GM06990 (cell line): Measurements from ENCODE around the gene SLC39A3.
"Not testable (repeated sequence)": the region's sequence is repeated elsewhere in the genome, so short reads cannot be mapped to it uniquely, and the experiment has no call there.

Experiments
- DNase-seq: peaks from one replicate; pipeline ENCODE4 v3.0.0-alpha.2; 2011; ENCODE audit not compliant: insufficient read length; ENCODE audit errors: extremely low read depth
- H3K27me3 ChIP-seq: replicated peaks from 2 replicates; pipeline ENCODE4 v1.6.0; 2011; ENCODE audit warnings: low read length; ENCODE audit not compliant: control insufficient read depth, insufficient read depth
- H3K36me3 ChIP-seq: 2 replicates; pipeline ENCODE4 v1.5.1; 2011; ENCODE audit warnings: low read length; ENCODE audit not compliant: control insufficient read depth, insufficient read depth
- H3K4me3 ChIP-seq: replicated peaks from 2 replicates; pipeline ENCODE4 v1.5.1; 2011; ENCODE audit warnings: low read depth, mild to moderate bottlenecking, control low read depth, low read length
- TF ChIP-seq, protein P1 (sequence below): IDR thresholded peaks from 2 replicates; pipeline ENCODE4 v1.5.1; 2011; ENCODE audit warnings: low read length, control low read depth, mild to moderate bottlenecking, inconsistent platforms; ENCODE audit not compliant: insufficient read depth, poor library complexity, severe bottlenecking

SLC39A3 gene

DNA sequence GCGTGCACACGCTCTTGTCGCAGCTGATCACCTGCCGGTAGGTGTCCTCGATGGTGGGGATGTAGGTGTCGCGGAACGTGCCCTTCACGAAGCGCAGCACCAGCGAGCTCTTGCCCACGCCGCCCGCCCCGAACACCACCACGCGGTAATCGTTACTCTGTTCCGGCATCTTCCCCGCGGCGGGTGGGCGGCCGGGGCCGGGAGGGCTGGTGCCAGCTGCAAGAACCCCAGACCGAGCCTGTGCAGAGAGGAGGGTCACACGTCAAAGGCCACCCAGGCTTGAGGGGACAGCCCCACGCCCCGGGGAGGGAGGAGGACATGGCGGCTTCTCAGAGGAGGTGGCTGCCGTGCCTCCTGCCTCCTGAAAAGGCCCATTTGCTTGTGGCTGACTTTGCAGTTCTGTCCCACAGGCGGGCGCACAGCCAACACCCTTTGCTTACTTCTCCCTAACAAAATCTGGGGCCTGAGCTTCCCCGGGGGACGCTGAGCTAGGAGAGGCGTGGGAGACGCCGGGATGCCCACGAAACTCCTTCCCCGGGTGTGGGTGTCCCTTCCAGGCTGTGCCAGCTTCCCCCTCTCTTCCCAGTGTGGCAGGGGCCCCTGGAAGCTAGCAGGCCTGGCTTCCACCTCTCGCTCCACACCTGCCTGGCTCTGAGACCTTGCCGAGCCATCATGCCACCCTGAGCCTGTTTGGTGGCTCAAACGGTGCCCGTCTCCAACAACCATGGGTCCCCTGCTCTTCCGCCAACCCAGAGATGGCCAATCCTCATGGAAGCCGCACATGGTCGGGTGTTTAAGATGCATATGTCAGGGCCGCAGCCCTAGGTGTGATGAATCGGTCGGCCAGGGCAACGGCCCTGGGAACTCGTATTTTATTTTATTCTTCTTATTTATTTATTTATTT is 21.9 kb downstream of the SLC39A3 start:
- Histone ChIP-seq H3K27me3 (no peaks in the 10 kb centered on the region; the same call in 1 of the 2 replicates), H3K4me3 (no peak overlapping the region), H3K36me3 (no peaks in the 10 kb centered on the region)
- TF ChIP-seq, protein P1, sequence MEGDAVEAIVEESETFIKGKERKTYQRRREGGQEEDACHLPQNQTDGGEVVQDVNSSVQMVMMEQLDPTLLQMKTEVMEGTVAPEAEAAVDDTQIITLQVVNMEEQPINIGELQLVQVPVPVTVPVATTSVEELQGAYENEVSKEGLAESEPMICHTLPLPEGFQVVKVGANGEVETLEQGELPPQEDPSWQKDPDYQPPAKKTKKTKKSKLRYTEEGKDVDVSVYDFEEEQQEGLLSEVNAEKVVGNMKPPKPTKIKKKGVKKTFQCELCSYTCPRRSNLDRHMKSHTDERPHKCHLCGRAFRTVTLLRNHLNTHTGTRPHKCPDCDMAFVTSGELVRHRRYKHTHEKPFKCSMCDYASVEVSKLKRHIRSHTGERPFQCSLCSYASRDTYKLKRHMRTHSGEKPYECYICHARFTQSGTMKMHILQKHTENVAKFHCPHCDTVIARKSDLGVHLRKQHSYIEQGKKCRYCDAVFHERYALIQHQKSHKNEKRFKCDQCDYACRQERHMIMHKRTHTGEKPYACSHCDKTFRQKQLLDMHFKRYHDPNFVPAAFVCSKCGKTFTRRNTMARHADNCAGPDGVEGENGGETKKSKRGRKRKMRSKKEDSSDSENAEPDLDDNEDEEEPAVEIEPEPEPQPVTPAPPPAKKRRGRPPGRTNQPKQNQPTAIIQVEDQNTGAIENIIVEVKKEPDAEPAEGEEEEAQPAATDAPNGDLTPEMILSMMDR = no peak
- DNase-seq = no peak

DNA sequence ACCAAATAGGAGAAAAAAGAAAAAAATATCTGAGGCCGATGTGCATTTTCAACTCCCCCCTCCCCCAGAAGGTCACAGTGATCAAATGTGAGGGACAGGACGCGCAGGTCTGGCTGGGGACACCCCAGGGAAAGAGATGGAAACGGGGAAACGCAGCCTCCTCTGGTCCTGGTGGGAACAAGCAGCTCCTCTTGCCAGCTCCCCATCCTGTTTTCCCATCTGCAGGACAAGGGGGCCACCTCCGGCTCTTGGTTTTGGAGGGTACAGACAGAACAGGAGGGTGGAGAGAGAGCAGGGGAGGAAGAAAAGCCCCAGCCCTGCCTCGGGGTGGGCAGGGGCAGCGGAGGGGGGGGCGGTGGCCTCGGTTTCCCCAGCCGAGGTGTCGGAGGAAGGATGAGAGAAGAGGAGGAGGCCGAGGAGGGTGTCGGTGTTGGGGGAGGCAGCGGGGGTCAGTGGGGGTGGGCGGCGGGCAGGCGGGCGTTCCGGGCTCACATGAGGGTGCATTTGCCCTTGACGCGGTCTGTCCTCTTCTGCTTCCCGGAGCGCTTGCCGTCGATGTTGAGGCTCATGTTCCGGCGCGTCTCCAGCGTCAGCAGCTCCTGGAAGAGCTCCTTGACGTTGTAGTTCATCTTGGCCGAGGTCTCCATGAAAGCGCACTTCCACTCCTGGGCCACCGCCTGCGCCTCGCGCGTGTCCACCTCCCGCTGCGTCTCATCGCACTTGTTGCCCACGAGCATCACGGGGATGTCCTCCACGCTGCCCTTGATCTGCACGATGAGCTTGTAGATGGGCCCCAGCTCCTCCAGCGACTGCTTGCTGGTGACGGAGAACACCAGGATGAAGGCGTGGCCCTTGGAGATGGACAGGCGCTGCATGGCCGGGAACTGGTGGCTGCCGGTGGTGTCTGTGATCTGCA is 22.8 kb downstream of the SLC39A3 start:
- no peak for DNase-seq
- Histone ChIP-seq H3K27me3 (no peaks in the 10 kb centered on the region; the same call in 1 of the 2 replicates), H3K36me3 (no peaks in the 10 kb centered on the region), H3K4me3 (no peak overlapping the region)
- TF ChIP-seq, protein P1 = no peak

DNA sequence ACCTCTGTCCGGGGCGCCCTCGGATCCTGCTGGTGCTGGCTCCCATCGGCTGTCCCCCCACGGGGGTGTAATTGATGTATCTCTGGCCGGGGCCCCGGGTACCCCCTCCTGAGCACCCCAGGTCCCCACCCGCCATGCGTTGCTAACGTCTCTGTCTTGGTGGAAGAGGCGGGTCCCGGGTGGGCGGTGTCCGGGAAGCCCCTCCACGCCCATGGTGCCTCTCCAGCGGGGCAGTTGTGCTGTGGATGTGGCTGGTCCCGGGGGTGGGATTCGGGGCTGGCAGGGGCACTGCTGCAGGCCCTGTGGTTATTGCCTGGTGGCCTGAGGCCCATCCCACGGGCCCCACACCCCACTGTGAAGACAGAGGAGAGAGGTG is 23.6 kb downstream of the SLC39A3 start:
- DNase-seq = no peak
- no peaks in the 10 kb centered on the region for H3K27me3 ChIP-seq
- H3K36me3 ChIP-seq = no peaks in the 10 kb centered on the region
- H3K4me3 ChIP-seq = no peak overlapping the region
- TF ChIP-seq, protein P1 = no peak

DNA sequence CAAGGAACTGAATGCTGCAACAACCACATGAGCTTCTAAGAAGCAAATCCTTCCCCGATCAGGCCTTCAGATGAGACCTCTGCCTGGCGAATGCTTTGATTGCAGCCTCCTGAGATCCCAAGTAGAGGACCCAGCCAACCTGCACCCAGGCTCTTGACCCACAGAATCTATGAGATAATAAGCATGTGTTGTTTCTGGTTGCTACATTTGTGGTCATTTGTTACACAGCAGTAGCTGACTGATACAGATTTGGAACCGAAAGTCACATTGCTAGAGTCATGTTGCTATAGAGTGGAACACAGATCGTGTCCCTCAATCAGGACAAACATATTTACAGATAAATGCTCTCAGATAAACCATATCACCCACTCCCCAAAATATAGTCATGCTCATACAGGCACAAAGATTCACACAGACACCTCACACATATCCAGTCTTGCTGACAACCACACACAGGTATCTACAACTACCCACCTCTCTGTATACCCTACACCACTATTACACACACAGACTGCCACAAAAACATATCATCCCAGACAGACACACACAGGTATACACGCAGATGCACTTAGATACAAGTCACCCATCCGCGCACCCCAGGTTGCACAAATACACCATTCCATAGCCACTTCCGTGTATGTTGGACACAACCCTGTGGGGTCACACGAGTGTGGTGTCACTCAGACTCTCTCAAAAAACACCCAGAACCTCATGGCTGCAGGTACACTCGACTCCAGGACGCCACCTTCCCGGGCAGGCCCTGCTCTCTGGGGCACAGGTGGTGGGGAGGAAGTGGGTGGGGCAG is 24.1 kb downstream of the SLC39A3 start:
- TF ChIP-seq, protein P1 = no peak

DNA sequence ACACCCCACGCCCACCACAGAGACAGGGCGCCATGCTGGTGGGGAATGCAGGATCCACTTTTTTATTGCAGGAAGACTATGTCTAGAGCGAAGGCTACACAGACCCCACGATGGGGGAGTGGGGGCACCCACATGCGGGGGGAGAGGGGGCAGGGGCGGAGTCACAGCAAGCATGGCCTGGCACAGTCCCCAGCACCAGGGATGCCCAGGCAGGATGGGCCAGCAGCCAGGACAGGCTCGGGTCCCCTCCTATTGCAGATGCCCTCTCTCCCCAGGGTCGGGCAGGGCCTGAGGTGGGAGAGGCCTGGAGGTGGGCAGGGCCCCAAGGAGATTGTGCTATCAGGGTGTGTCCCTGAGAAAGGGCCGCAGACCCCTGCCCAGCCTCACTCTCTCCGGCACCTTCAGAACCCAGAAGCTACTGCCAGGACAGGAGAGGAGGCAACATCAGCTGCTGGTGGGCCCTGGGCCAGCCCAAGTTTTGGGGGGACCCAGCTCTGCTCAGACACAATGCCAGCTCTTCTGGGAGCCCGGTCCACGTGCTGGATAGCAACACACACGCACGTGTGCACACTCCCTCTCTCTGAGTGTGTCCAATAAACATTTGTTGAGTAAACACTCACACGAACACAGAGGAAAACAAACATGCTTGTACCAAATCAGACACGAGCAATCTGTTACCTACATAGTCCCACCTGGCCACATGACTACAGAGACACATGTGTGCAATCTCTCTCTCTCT is 25.1 kb downstream of the SLC39A3 start:
- Histone ChIP-seq H3K27me3 (no peaks in the 10 kb centered on the region), H3K4me3 (no peak overlapping the region), H3K36me3 (no peaks in the 10 kb centered on the region)
- TF ChIP-seq, protein P1 = no peak
- DNase-seq = no peak

More for the DNA sequence above, 24.1 kb downstream of the SLC39A3 start:
- Histone ChIP-seq H3K27me3 (no peaks in the 10 kb centered on the region), H3K4me3 (no peak overlapping the region), H3K36me3 (no peaks in the 10 kb centered on the region)
- no peak for DNase-seq

DNA sequence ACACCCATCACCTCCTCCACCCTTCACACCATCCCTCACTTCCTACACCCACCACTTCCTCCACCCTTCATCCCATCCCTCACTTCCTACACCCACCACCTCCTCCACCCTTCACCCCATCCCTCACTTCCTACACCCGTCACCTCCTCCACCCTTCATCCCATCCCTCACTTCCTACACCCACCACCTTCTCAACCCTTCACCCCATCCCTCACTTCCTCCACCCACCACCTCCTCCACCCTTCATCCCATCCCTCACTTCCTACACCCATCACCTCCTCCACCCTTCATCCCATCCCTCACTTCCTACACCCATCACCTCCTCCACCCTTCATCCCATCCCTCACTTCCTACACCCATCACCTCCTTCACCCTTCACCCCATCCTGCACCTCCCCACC is 25.7 kb downstream of the SLC39A3 start:
- not testable (repeated sequence) for H3K27me3 ChIP-seq, DNase-seq, H3K36me3 ChIP-seq, H3K4me3 ChIP-seq

DNA sequence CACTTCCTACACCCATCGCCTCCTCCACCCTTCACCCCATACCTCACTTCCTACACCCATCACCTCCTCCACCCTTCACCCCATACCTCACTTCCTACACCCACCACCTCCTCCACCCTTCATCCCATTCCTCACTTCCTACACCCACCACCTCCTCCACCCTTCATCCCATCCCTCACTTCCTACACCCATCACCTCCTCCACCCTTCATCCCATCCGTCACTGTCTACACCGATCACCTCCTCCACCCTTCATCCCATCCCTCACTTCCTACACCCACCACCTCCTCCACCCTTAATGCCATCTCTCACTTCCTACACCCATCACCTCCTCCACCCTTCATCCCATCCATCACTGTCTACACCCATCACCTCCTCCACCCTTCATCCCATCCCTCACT is 26.6 kb downstream of the SLC39A3 start:
- not testable (repeated sequence) for H3K4me3 ChIP-seq, H3K27me3 ChIP-seq, DNase-seq, H3K36me3 ChIP-seq
